ENCODE data around the gene DCLK1. TPM values are rescaled to one million over a fixed set of nuclear protein-coding genes. Genes with fewer than 3 reads are reported as not detected.

DCLK1 gene
- total RNA-seq, 4 donors from 2014 or later = 10.0 to 41.1 (median 19.5) TPM

GRCh38 chr13:36148446-36148845 lies 17.3 kb upstream of the DCLK1 start:
- intact Hi-C loops (cut with DNase I; ENCODE audit: low total_unique reads) = no loop called here
- 90 to 91% methylated on average over 1 of the region's 1 CpG for WGBS, 2 donors
- no peak for DNase-seq (ENCODE audit: low spot score in 2 of 2)
- no peak for TF ChIP-seq CTCF (IDR thresholded peaks at IDR 0.05)
- no peak for TF ChIP-seq POLR2A (IDR thresholded peaks at IDR 0.05)
- H3K4me3 ChIP-seq (ENCODE audit: low read depth, poor library complexity, severe bottlenecking) = no peak overlapping the region

GRCh38 chr13:36147330-36147729 lies 16.1 kb upstream of the DCLK1 start:
- no peak overlapping the region for H3K4me3 ChIP-seq (ENCODE audit: low read depth, poor library complexity, severe bottlenecking)
- no peak for DNase-seq (ENCODE audit: low spot score in 2 of 2)
- intact Hi-C loops (cut with DNase I; ENCODE audit: low total_unique reads) = no loop called here
- WGBS, 2 donors = 93 to 96% methylated on average over 3 of the region's 3 CpGs
- TF ChIP-seq CTCF (IDR thresholded peaks at IDR 0.05) (no peak), POLR2A (IDR thresholded peaks at IDR 0.05) (no peak)

GRCh38 chr13:36146511-36147269 lies 15.5 kb upstream of the DCLK1 start:
- 79 to 89% methylated on average over 4 of the region's 4 CpGs for WGBS, 2 donors
- DNase-seq (ENCODE audit: low spot score in 2 of 2) = no peak
- intact Hi-C loops (cut with DNase I; ENCODE audit: low total_unique reads) = no loop called here
- TF ChIP-seq POLR2A (IDR thresholded peaks at IDR 0.05) (no peak), CTCF (IDR thresholded peaks at IDR 0.05) (no peak)
- no peak overlapping the region for H3K4me3 ChIP-seq (ENCODE audit: low read depth, poor library complexity, severe bottlenecking)

- intact Hi-C loops (cut with DNase I; ENCODE audit: low total_unique reads) = no loop called here
- WGBS, 2 donors = 33 to 38% methylated on average over 2 of the region's 2 CpGs
- no peak for DNase-seq (ENCODE audit: low spot score in 2 of 2)
- TF ChIP-seq POLR2A (IDR thresholded peaks at IDR 0.05) (no peak), CTCF (IDR thresholded peaks at IDR 0.05) (no peak)
- no peak overlapping the region for H3K4me3 ChIP-seq (ENCODE audit: low read depth, poor library complexity, severe bottlenecking)
Observed at GRCh38 chr13:36143738-36144137, 12.6 kb upstream of the DCLK1 start.

GRCh38 chr13:36142735-36143134 lies 11.6 kb upstream of the DCLK1 start:
- H3K4me3 ChIP-seq (ENCODE audit: low read depth, poor library complexity, severe bottlenecking) = no peak overlapping the region
- intact Hi-C loops (cut with DNase I; ENCODE audit: low total_unique reads) = no loop called here
- no peak for DNase-seq (ENCODE audit: low spot score in 2 of 2)
- no peak for TF ChIP-seq CTCF (IDR thresholded peaks at IDR 0.05)
- TF ChIP-seq POLR2A (IDR thresholded peaks at IDR 0.05) = no peak

- H3K4me3 ChIP-seq (ENCODE audit: low read depth, poor library complexity, severe bottlenecking) = no peak overlapping the region
- no peak for DNase-seq (ENCODE audit: low spot score in 2 of 2)
- TF ChIP-seq POLR2A (IDR thresholded peaks at IDR 0.05) = no peak
- TF ChIP-seq CTCF (IDR thresholded peaks at IDR 0.05) = no peak
Observed at GRCh38 chr13:36135876-36136275, 4.7 kb upstream of the DCLK1 start.

More at GRCh38 chr13:36135876-36136275, 4.7 kb upstream of the DCLK1 start:
- intact Hi-C loops (cut with DNase I; ENCODE audit: low total_unique reads) = no loop called here
- 64 to 68% methylated on average over 2 of the region's 2 CpGs for WGBS, 2 donors

Data from lower leg skin (tissue), 4 donors.